ENCODE measurements around the gene SLC26A11. TPM values are rescaled to one million over a fixed set of nuclear protein-coding genes. Genes with fewer than 3 reads are reported as not detected.
A peak's percentile ranks its signal among the peaks of the same experiment; 100 is the strongest.
"Not testable (repeated sequence)": the region's sequence is repeated elsewhere in the genome, so short reads cannot be mapped to it uniquely, and the experiment has no call there.

Gene SLC26A11
- total and polyA plus RNA-seq, 2 donors (not counting 1 experiment from before 2014, with no cell fraction given) = 10.1 to 31.4 TPM

DNA sequence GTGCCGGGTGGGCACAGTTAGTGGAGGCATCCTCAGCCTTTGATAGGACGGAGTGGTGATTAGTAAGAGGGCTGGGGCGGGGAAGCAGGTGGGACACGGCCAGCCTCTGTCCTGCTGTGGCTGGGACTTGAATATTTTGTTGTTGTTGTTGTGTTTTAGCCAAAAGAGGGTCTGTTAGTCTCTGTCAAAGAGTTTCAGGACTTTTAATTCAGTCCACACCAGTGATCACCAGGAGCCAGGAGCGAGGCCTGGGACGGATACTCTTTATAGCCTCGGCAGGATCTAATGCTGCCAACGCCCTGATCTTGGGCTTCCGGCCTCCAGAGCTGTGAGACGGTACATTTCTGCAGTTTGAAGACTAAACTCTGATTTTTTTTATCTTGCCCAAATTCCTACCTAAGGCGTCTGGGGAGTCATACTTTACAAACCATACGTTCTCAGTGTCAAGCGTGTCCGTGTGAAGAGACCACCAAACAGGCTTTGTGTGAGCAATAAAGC, 37.5 kb downstream of the SLC26A11 start:
- 87% methylated on average over 6 of the region's 14 CpGs for WGBS (ENCODE audit: insufficient coverage)
- TF ChIP-seq CTCF (IDR thresholded peaks at IDR 0.05) (no peak), EZH2 (IDR thresholded peaks at IDR 0.05; ENCODE audit: borderline replicate concordance, insufficient read depth, low read depth, low read length, poor library complexity, severe bottlenecking) (no peak)
- Histone ChIP-seq H3K27me3 (replicated peaks in 1 of 4; ENCODE audit: control extremely low read depth in 1 of 4, control insufficient read depth in 3 of 4, insufficient read depth in 4 of 4, low read length in 3 of 4) (no peaks in the 10 kb centered on the region), H3K79me2 (ENCODE audit: control insufficient read depth, insufficient read depth, low read length) (peaks cover 12% of the 10 kb centered on the region), H4K20me1 (ENCODE audit: control insufficient read depth, insufficient read depth, low read length, poor library complexity, severe bottlenecking) (peaks cover 11% of the 10 kb centered on the region), H3K4me3 (ENCODE audit: control extremely low read depth in 1 of 5, extremely low read depth in 1 of 5, insufficient read depth in 1 of 5, low read depth in 2 of 5, low read length in 4 of 5) (no peak overlapping the region), H3K4me2 (replicated peaks; ENCODE audit: low read depth, low read length, poor library complexity, severe bottlenecking) (no peak overlapping the region), H3K9ac (ENCODE audit: low read length) (no peak overlapping the region), H3K27ac (ENCODE audit: low read length in 2 of 2) (peak overlapping the region in 1 of 2 donors; percentile 86), H3K4me1 (ENCODE audit: control insufficient read depth in 2 of 2, insufficient read depth in 2 of 2, low read length in 2 of 2) (peaks cover 21 to 30% of the 10 kb centered on the region in 2 donors), H3K9me3 (ENCODE audit: control extremely low read depth in 1 of 3, control insufficient read depth in 2 of 3, insufficient read depth in 1 of 3, low read length in 2 of 3) (no peaks in the 10 kb centered on the region), H2AFZ (ENCODE audit: insufficient read depth, low read depth, low read length, poor library complexity, severe bottlenecking) (no peak overlapping the region), H3K36me3 (replicated peaks in 1 of 2; ENCODE audit: control extremely low read depth in 1 of 2, control insufficient read depth in 1 of 2, extremely low read depth in 1 of 2, insufficient read depth in 2 of 2, low read length in 1 of 2) (no peaks in the 10 kb centered on the region)
- H3K9me3 Mint-ChIP-seq (ENCODE audit: insufficient read depth) = no peaks in the 10 kb centered on the region
- intact Hi-C loops (cut with micrococcal nuclease) = no loop called here
- ChIA-PET CTCF (no interaction called here), POLR2A (no interaction called here)
- H3K4me1 Mint-ChIP-seq = peaks cover 44% of the 10 kb centered on the region
- H3K27me3 Mint-ChIP-seq = no peaks in the 10 kb centered on the region
- peak overlapping the region; percentile 93 for H3K27ac Mint-ChIP-seq
- DNase-seq (no peak), ATAC-seq (ENCODE audit: low read depth) (no peak)
- peak overlapping the region; percentile 32 for H3K4me3 Mint-ChIP-seq

GRCh38 chr17:80258296-80258695, 38.1 kb downstream of the SLC26A11 start:
- H3K9me3 ChIP-seq (ENCODE audit: control extremely low read depth in 1 of 3, control insufficient read depth in 2 of 3, insufficient read depth in 1 of 3, low read length in 2 of 3); ATAC-seq (ENCODE audit: low read depth); H3K36me3 ChIP-seq (replicated peaks in 1 of 2; ENCODE audit: control extremely low read depth in 1 of 2, control insufficient read depth in 1 of 2, extremely low read depth in 1 of 2, insufficient read depth in 2 of 2, low read length in 1 of 2); H3K9ac ChIP-seq (ENCODE audit: low read length); intact Hi-C loops (cut with micrococcal nuclease); H3K27me3 Mint-ChIP-seq; CTCF ChIA-PET; H2AFZ ChIP-seq (ENCODE audit: insufficient read depth, low read depth, low read length, poor library complexity, severe bottlenecking); H3K4me3 ChIP-seq (ENCODE audit: control extremely low read depth in 1 of 5, extremely low read depth in 1 of 5, insufficient read depth in 1 of 5, low read depth in 2 of 5, low read length in 4 of 5); H3K27me3 ChIP-seq (replicated peaks in 1 of 4; ENCODE audit: control extremely low read depth in 1 of 4, control insufficient read depth in 3 of 4, insufficient read depth in 4 of 4, low read length in 3 of 4); H3K4me2 ChIP-seq (replicated peaks; ENCODE audit: low read depth, low read length, poor library complexity, severe bottlenecking); DNase-seq; H3K9me3 Mint-ChIP-seq (ENCODE audit: insufficient read depth): not testable (repeated sequence)
- Histone ChIP-seq H4K20me1 (ENCODE audit: control insufficient read depth, insufficient read depth, low read length, poor library complexity, severe bottlenecking) (peaks cover 15% of the 10 kb centered on the region), H3K27ac (ENCODE audit: low read length in 2 of 2) (peak overlapping the region in 1 of 2 donors; percentile 86), H3K79me2 (ENCODE audit: control insufficient read depth, insufficient read depth, low read length) (peaks cover 18% of the 10 kb centered on the region), H3K4me1 (ENCODE audit: control insufficient read depth in 2 of 2, insufficient read depth in 2 of 2, low read length in 2 of 2) (peaks cover 26 to 36% of the 10 kb centered on the region in 2 donors)
- H3K4me1 Mint-ChIP-seq = peaks cover 46% of the 10 kb centered on the region
- H3K27ac Mint-ChIP-seq = peak overlapping the region; percentile 93
- WGBS (ENCODE audit: insufficient coverage) = 20% methylated on average over 1 of the region's 2 CpGs
- POLR2A ChIA-PET = interaction anchor here (0.5 kb wide), 1 partner anchor 506 kb away, joined by 4 read pairs; no protein-coding TSS in a partner anchor
- H3K4me3 Mint-ChIP-seq = peak overlapping the region; percentile 88
